HG03108 (cell line): Measurements from ENCODE around the gene ABL1.

Experiments
- ATAC-seq: cut with Tn5 transposase; IDR thresholded peaks from one replicate; pipeline ENCODE4 v1.9.1; 2021; ENCODE audit warnings: moderate library complexity; ENCODE audit not compliant: unreplicated experiment

The ABL1 gene

GRCh38 chr9:130927995-130928900 lies 93.2 kb downstream of the ABL1 start:
- ATAC-seq: no peak

GRCh38 chr9:130929571-130930038 lies 94.6 kb downstream of the ABL1 start:
- no peak for ATAC-seq

GRCh38 chr9:130930132-130930803 lies 95.2 kb downstream of the ABL1 start:
- ATAC-seq: no peak

- ATAC-seq: no peak
Measured at GRCh38 chr9:130930804-130931349, 95.8 kb downstream of the ABL1 start.

- ATAC-seq: peak; percentile 53
Measured at GRCh38 chr9:130931508-130932254, 96.6 kb downstream of the ABL1 start.

GRCh38 chr9:130932255-130933079 lies 97.4 kb downstream of the ABL1 start:
- ATAC-seq: no peak

- no peak for ATAC-seq
Measured at GRCh38 chr9:130933114-130934046, 98.3 kb downstream of the ABL1 start.

- ATAC-seq: no peak
Measured at GRCh38 chr9:130934246-130934645, 99.2 kb downstream of the ABL1 start.

- ATAC-seq: no peak
Measured at GRCh38 chr9:130934702-130935647, 99.9 kb downstream of the ABL1 start.

GRCh38 chr9:130935648-130936271 lies 100.7 kb downstream of the ABL1 start:
- no peak for ATAC-seq

- ATAC-seq: no peak
Measured at GRCh38 chr9:130936285-130937117, 101.4 kb downstream of the ABL1 start.
